Activated CD8-positive, alpha-beta T cell treated with anti-CD3 and anti-CD28 coated beads for 36 hours (primary cell): Measurements from ENCODE around the gene HES2. TPM values are rescaled to one million over a fixed set of nuclear protein-coding genes. Genes with fewer than 3 reads are reported as not detected.
"Not testable (repeated sequence)": the region's sequence is repeated elsewhere in the genome, so short reads cannot be mapped to it uniquely, and the experiment has no call there.

Experiments used
- ATAC-seq: fragments of 200-7000 bp; cut with Tn5 transposase; one replicate; pipeline ENCODE4 v1.10.0; 2021; ENCODE audit warnings: mild to moderate bottlenecking, moderate library complexity
- CTCF ChIA-PET: fragments of 350-600 bp; sonication (Branson Sonifier 250); formaldehyde crosslinking; loops from one replicate; lab custom pipeline; 2021; ENCODE audit warnings: antibody characterized with exemption; lab: Charles Lee
- POLR2A ChIA-PET: fragments of 350-600 bp; sonication (Branson Sonifier 250); formaldehyde crosslinking; loops from one replicate; lab custom pipeline; 2021; ENCODE audit warnings: antibody characterized with exemption; lab: Charles Lee
- DNase-seq: peaks from one replicate; pipeline ENCODE4 v3.0.0-alpha.2; 2020
- H3K27ac Mint-ChIP-seq: one replicate; pipeline ENCODE4 v1.8.0; 2021; ENCODE audit warnings: mild to moderate bottlenecking, mixed read lengths
- H3K27me3 Mint-ChIP-seq: one replicate; pipeline ENCODE4 v1.8.0; 2021; ENCODE audit warnings: mixed read lengths
- H3K36me3 Mint-ChIP-seq: one replicate; pipeline ENCODE4 v1.8.0; 2021; ENCODE audit warnings: low read depth, mixed read lengths
- H3K4me1 Mint-ChIP-seq: one replicate; pipeline ENCODE4 v1.8.0; 2021; ENCODE audit warnings: low read depth, mixed read lengths
- H3K4me3 Mint-ChIP-seq: one replicate; pipeline ENCODE4 v1.8.0; 2021; ENCODE audit warnings: mild to moderate bottlenecking, moderate library complexity, mixed read lengths
- H3K9me3 Mint-ChIP-seq: one replicate; pipeline ENCODE4 v1.8.0; 2021; ENCODE audit warnings: mixed read lengths
- intact Hi-C: fragments of 100-400 bp; cut with micrococcal nuclease; formaldehyde crosslinking; loops from one replicate; pipeline ENCODE4 v1.10.0; 2022
- total RNA-seq, 2 experiments: library from RNA; stranded (reverse); gene quantifications; one replicate each; pipeline ENCODE4 v1.2.3, GENCODE V29; 2021
- TF ChIP-seq, protein P1 (sequence below): fragments of 200-600 bp; IDR thresholded peaks from one replicate; pipeline ENCODE4 v1.8.0; 2022; ENCODE audit warnings: antibody characterized with exemption, mild to moderate bottlenecking

Gene HES2
- total RNA-seq, 2 experiments from 2014 or later, result 0.29 TPM; not detected in 1

DNA sequence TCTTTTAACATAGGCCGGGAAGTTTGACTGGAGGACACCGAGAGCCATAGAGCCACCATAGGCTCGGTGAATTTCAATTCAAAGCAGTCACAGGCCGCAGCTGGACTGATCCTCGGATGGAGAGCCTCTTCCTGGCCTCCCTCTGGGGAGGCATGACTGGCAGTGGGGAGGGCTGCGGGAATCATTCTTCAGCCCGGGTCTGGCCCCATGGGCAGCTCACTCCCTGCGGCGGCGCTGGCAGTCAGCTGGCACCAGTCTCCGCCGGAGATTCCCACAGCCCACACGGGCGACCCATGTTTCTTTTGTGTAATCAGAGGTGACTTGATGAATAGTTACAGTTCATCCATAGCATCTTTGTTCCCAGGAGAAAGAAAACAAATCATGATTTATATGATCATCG is 15.4 kb upstream of the HES2 start:
- Mint-ChIP-seq H3K4me1 (peaks cover 2% of the 10 kb centered on the region), H3K27me3 (peaks cover 14% of the 10 kb centered on the region), H3K27ac (no peak overlapping the region), H3K36me3 (no peaks in the 10 kb centered on the region), H3K4me3 (no peak overlapping the region), H3K9me3 (no peaks in the 10 kb centered on the region)
- intact Hi-C loops, result no loop called here
- ATAC-seq, result no peak
- DNase-seq, result no peak
- CTCF ChIA-PET, result interaction anchor here (0.6 to 8.1 kb wide), 4 partner anchors 13 to 37 kb away, joined by 3 to 75 read pairs (median 4); no protein-coding TSS in a partner anchor
- TF ChIP-seq, protein P1, sequence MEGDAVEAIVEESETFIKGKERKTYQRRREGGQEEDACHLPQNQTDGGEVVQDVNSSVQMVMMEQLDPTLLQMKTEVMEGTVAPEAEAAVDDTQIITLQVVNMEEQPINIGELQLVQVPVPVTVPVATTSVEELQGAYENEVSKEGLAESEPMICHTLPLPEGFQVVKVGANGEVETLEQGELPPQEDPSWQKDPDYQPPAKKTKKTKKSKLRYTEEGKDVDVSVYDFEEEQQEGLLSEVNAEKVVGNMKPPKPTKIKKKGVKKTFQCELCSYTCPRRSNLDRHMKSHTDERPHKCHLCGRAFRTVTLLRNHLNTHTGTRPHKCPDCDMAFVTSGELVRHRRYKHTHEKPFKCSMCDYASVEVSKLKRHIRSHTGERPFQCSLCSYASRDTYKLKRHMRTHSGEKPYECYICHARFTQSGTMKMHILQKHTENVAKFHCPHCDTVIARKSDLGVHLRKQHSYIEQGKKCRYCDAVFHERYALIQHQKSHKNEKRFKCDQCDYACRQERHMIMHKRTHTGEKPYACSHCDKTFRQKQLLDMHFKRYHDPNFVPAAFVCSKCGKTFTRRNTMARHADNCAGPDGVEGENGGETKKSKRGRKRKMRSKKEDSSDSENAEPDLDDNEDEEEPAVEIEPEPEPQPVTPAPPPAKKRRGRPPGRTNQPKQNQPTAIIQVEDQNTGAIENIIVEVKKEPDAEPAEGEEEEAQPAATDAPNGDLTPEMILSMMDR, result no peak
- POLR2A ChIA-PET, result no interaction called here

DNA sequence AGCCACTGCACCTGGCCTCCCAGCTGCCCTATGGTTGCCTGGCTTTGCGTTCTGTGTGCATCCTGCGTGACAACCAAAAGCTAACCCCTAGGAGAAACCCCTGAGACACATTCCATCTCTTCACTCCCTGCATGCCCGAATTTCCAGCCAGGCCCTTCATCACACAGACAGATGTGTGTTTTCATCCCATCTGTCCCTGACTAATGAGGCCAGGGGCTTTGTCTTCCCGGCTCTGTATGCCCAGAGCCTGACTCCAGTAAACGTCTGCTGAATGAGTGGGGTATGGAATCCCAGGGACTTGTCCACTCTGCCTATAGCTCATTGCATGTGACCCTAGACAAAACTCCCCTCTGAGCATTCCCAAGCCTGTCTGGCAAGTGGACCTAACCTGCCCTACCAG is 14.5 kb upstream of the HES2 start:
- CTCF ChIA-PET, result interaction anchor here (1.2 to 8.1 kb wide), 3 partner anchors 12 to 186 kb away, joined by 3 to 75 read pairs (median 4); no protein-coding TSS in a partner anchor

DNA sequence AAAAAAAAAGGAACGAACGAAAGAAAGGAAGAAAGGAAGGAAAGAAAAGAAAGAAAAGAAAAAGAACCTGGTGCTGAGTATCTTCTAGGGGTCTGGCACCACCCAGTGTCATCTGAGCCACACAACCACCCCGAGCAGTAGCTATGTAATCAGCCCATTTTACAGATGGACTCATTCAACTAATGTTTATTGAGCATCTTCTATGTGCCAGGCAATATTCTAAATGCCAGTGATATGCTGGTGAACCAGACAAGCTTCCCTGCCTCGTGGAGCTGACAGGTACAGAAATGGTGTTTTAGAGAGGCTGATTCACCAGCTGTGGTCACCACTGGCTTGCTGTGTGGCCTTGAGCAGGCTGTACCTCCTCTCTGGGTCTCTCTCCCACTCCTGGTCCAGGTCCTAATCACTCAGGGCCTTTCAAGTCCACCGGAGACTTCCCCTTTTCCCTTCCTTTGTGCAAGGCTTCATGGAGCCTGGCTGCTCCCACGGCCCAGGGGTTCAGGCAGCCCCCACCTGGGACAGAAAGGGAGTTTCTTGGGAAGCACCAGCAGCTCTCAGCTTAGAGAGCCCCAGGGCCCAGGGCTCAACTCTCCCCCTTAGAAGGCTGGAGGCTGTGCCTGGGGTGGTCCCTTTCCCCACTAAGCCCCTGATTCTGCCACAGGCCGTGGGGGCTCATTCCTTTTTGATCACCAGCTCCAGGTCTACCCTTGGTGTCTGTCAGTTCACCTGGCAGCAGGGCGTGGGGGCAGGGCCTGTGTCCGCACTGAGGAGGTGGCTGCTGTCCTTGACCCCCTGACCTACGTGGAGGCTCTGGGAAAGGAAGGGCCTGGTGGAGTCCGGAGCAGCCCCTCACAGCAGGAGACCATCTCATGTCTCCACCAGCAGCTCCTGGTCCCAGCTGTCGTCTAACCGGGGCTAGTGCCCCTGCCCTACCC is 12.2 kb upstream of the HES2 start:
- POLR2A ChIA-PET, result interaction anchor here (1.1 to 1.2 kb wide), 2 partner anchors 10 to 19 kb away, joined by 3 read pairs; no protein-coding TSS in a partner anchor
- H3K27ac Mint-ChIP-seq, DNase-seq, ATAC-seq, intact Hi-C loops, H3K27me3 Mint-ChIP-seq, H3K4me1 Mint-ChIP-seq, H3K36me3 Mint-ChIP-seq, H3K9me3 Mint-ChIP-seq, H3K4me3 Mint-ChIP-seq: not testable (repeated sequence)
- CTCF ChIA-PET, result interaction anchor here (1.6 to 8.1 kb wide), 3 partner anchors 9 to 109 kb away, joined by 3 to 75 read pairs (median 4); partner anchors contain the start of gene HES2

More for the DNA sequence above, 14.5 kb upstream of the HES2 start:
- DNase-seq (no peak), ATAC-seq (no peak)
- TF ChIP-seq, protein P1, result no peak
- Mint-ChIP-seq H3K4me1 (no peaks in the 10 kb centered on the region), H3K4me3 (no peak overlapping the region), H3K27me3 (peaks cover 10% of the 10 kb centered on the region), H3K27ac (no peak overlapping the region), H3K36me3 (no peaks in the 10 kb centered on the region), H3K9me3 (no peaks in the 10 kb centered on the region)
- intact Hi-C loops, result no loop called here
- POLR2A ChIA-PET, result no interaction called here

DNA sequence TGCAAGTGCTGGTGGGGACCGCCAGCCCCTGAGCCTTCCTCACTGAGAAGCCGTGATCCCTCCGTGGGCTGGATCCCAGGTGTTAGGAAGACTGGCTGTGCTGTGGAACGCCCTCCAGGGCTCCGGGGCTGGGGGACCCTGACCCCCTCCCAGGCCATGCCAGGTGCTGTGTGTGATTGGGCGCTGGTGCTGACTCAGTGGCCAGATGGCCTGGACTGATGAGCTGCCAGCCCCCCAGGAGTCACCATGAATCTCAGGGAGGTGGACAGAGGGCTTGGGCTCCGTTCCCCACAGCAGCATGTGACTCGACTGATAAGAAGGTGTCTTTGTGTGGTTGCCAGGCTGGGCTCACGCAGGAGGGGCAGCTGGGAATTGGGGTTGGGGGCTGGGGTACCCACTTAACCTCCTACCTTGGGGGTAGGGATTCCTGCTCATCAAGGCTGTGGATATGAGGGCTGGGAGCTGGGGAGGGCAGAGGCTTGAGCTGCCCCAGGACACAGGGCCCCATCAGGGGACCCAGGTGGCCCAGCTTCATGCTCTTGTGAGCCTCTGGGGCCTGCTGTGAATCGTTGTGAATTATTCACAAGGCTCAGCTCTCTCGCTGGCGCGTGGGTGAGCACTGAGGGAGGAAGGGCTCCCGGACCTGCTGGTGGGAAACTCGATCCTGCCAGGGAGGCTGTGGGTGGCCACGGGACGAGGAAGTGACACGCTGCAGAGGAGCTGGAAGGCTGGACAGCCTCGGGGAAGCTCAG is 10.1 kb upstream of the HES2 start:
- H3K36me3 Mint-ChIP-seq, H3K4me3 Mint-ChIP-seq, intact Hi-C loops, H3K27ac Mint-ChIP-seq, H3K9me3 Mint-ChIP-seq, ATAC-seq, H3K4me1 Mint-ChIP-seq, POLR2A ChIA-PET, DNase-seq: not testable (repeated sequence)
- CTCF ChIA-PET, result interaction anchor here (0.8 to 1.5 kb wide), 3 partner anchors 8 to 182 kb away, joined by 3 to 7 read pairs (median 4); no protein-coding TSS in a partner anchor
- peaks cover 12% of the 10 kb centered on the region for H3K27me3 Mint-ChIP-seq

DNA sequence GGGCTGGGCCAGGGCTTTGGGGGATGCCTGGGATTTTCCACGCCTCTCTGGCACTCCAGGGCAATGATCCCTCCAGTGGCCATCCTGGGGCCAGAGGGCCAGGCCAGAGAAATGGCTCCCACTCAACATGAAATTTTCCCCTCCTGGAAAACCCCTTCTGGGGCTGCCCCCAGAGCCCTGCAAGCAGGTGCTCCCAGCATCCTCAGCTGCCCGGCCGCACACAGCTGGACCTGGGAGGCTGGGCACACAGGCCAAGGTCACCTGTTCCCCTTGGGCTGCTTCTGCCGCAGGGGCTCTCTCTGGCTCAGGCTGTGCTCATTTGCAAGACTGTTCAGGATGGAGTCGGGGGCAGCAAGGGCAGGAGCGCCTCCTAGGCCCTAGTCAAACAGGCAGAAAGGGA is 8.7 kb upstream of the HES2 start:
- H3K36me3 Mint-ChIP-seq, CTCF ChIA-PET, POLR2A ChIA-PET, ATAC-seq, H3K4me1 Mint-ChIP-seq, H3K4me3 Mint-ChIP-seq, H3K27ac Mint-ChIP-seq, intact Hi-C loops, DNase-seq, H3K9me3 Mint-ChIP-seq: not testable (repeated sequence)
- peaks cover 20% of the 10 kb centered on the region for H3K27me3 Mint-ChIP-seq
